ENCODE measurements around the gene CR2.
"Not testable (repeated sequence)": the region's sequence is repeated elsewhere in the genome, so short reads cannot be mapped to it uniquely, and the experiment has no call there.

CR2 gene

GRCh38 chr1:207504438-207504837 is 50.3 kb downstream of the CR2 start:
- no peak for DNase-seq (ENCODE audit: low spot score)

- no peak for DNase-seq (ENCODE audit: low spot score)
Measured at GRCh38 chr1:207510444-207510843, 56.3 kb downstream of the CR2 start.

- DNase-seq (ENCODE audit: low spot score), result no peak
Measured at GRCh38 chr1:207514890-207515289, 60.8 kb downstream of the CR2 start.

GRCh38 chr1:207516729-207517128 is 62.6 kb downstream of the CR2 start:
- DNase-seq (ENCODE audit: low spot score), result no peak

GRCh38 chr1:207518608-207519236 is 64.6 kb downstream of the CR2 start:
- no peak for DNase-seq (ENCODE audit: low spot score)

- DNase-seq (ENCODE audit: low spot score), result no peak
Measured at GRCh38 chr1:207519505-207520399, 65.6 kb downstream of the CR2 start.

GRCh38 chr1:207520400-207521345 is 66.5 kb downstream of the CR2 start:
- not testable (repeated sequence) for DNase-seq (ENCODE audit: low spot score)

GRCh38 chr1:207525239-207525638 is 71.1 kb downstream of the CR2 start:
- not testable (repeated sequence) for DNase-seq (ENCODE audit: low spot score)

- not testable (repeated sequence) for DNase-seq (ENCODE audit: low spot score)
Measured at GRCh38 chr1:207528401-207528800, 74.3 kb downstream of the CR2 start.

- not testable (repeated sequence) for DNase-seq (ENCODE audit: low spot score)
Measured at GRCh38 chr1:207536263-207536662, 82.1 kb downstream of the CR2 start.
